Activated CD4-positive, alpha-beta T cell treated with anti-CD3 and anti-CD28 coated beads for 1 hour (primary cell): Measurements from ENCODE around the gene KIF20B.
"Not testable (repeated sequence)": the region's sequence is repeated elsewhere in the genome, so short reads cannot be mapped to it uniquely, and the experiment has no call there.

Source experiments
- DNase-seq: peaks from one replicate; pipeline ENCODE4 v3.0.0-alpha.2; 2020

The KIF20B gene

GRCh38 chr10:89789188-89789877, 87.9 kb downstream of the KIF20B start:
- DNase-seq = no peak

DNA sequence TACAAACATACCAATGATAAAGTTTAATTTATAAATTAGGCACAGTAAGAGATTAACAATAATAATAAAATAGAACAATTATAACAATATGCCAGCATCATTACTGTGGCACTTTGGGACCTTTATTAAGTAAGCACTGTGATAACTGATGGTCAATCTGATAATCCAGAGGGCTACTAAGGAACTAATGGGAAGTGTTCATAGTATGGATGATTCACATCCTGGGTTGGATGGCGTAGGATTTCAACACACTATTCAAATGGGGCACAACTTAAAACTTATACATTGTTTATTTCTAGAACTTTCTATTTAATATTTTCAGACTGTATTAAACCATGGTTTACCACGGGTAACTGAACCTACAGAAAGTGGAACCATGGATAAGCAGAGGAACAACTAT, 90.8 kb downstream of the KIF20B start:
- DNase-seq = no peak

GRCh38 chr10:89793649-89794254, 92.4 kb downstream of the KIF20B start:
- DNase-seq = no peak

DNA sequence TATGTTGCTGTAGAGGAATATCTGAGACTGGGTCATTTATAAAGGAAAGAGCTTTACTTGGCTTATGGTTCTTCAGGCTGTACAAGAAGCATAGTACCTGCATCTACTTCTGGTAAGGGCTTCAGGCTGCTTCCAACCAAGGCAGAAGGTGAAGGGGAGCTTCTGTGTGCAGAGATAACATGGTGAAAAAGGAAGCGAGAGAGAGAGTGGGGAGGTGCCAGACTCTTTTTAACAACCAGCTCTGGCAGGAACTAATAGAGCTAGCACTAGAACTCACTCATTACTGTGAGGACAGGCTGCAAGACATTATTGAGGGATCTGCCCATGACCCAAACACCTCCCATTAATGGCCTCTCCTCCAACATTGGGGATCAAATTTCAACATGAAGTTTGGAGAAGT, 94.5 kb downstream of the KIF20B start:
- DNase-seq = no peak

- no peak for DNase-seq
Observed at GRCh38 chr10:89798092-89798491, 96.7 kb downstream of the KIF20B start.

DNA sequence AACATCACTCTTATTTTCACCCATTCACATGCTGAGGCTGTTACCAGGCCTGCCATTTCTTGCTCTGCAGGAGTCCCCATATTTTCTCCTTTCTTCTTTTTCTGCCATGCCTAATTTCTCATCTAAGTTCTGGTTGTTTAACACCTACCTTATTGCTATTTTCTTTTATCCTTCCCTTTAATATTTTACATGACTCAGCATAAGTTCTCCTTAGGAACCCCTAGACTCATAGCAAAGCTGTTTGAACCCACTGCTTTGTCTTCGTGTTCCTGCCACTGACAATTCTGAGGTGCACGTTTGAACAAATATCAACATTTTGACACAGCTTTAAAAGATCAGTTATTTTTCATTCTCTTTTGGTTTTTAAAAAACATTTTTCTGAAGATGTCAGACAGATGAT, 98.2 kb downstream of the KIF20B start:
- DNase-seq = no peak

- DNase-seq = no peak
Observed at GRCh38 chr10:89805599-89806013, 104.2 kb downstream of the KIF20B start.

DNA sequence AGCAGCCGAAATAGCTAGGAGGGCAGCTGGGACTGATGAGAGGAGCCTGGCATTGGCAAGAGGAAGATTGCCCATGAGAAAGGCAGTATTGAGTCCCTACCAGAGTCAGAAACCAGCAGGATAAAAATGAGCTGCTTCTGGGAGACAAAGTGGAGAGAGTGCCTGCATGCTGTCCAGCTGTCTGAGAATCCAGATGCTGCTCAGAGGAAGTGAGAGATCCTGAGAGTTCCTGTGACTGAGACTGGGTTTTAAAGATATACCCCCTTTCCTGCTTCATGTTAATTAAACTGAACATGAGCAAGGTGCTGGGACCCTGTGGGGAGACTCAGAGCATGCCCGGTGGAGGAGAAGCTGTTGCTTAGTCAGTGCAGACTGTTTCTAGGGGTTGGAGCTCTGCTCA, 107.5 kb downstream of the KIF20B start:
- DNase-seq = no peak

DNA sequence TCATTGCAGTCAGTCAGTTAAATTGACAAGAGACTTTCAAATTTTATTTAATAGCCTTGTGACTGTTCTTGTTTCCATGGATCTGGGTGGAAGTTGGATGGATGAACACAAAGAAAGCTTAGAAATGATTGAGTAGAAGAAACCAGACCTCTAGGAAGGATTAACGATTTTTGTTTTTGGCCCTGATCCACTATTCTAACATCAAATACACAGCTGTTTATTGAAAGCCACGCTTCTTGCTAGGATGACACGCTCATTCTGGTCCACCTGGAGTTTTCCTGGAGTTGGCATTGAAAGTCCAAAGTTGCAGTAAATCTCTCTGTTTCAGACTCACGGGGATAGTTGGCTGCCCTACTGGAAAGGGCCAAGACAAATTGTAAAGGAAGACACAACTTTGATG, 108.4 kb downstream of the KIF20B start:
- no peak for DNase-seq

DNA sequence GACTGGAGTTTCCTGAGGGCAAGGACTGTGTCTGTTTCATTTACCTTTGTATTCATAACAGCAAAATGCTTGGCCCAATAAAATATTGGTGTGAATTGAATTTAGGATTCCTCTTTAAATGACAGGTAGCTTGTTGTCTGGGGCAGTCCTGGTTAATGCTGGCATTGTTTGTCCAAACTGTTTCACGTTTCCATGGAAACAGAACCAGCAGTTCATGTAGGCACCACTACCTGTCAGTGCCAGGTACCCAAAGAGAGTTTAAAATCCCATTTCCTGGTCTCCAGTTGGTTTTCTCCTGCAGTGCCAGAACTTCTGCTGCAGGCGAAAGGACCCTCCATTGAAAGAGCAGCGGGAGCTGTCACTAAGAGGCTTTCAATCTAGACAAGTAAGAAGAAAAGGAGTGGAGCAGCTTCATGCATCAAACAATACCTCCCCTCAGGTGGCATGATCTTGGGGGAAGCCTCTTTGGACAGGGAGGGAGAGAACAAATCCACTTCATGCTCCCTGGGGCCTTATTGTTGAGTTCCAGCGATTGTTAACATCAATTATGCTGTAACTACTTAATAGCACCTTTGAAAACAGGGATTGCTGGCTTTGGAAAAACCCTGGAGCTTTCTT, 109.6 kb downstream of the KIF20B start:
- no peak for DNase-seq

- no peak for DNase-seq
Observed at GRCh38 chr10:89813546-89813945, 112.2 kb downstream of the KIF20B start.

DNA sequence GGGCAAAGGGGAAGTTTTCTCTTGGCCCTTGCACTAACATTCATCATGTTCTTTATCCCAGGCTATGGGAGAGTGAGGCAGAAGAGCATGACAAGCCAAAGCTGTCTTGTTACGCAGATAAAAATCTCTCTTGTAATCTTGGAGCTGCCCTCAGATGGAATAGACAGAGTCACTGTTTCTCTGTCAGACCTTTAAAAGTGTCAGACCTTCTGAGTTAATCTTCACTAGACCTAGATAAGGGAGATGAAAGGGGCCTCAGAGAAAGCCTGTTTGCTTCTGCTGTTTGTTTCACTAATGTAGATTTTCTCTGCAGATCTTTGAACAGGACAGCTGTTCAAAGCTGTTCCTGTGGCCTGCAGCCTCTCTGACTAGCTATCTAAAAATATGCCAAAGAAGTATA, 112.9 kb downstream of the KIF20B start:
- DNase-seq = no peak

- DNase-seq = no peak
Observed at GRCh38 chr10:89815049-89815853, 113.9 kb downstream of the KIF20B start.

GRCh38 chr10:89819008-89819407, 117.6 kb downstream of the KIF20B start:
- not testable (repeated sequence) for DNase-seq
